Stimulated activated CD4-positive, alpha-beta T cell treated with anti-CD3 and anti-CD28 coated beads, TNF-alpha, amount 100 ng/mL, for 24 hours (primary cell): Measurements from ENCODE around the gene PAOX.

Experiments
- DNase-seq, 3 experiments: peaks; one replicate each; pipeline ENCODE4 v3.0.0-alpha.2; 2020; ENCODE audit warnings: low read depth in 3 of 3

The PAOX gene

DNA sequence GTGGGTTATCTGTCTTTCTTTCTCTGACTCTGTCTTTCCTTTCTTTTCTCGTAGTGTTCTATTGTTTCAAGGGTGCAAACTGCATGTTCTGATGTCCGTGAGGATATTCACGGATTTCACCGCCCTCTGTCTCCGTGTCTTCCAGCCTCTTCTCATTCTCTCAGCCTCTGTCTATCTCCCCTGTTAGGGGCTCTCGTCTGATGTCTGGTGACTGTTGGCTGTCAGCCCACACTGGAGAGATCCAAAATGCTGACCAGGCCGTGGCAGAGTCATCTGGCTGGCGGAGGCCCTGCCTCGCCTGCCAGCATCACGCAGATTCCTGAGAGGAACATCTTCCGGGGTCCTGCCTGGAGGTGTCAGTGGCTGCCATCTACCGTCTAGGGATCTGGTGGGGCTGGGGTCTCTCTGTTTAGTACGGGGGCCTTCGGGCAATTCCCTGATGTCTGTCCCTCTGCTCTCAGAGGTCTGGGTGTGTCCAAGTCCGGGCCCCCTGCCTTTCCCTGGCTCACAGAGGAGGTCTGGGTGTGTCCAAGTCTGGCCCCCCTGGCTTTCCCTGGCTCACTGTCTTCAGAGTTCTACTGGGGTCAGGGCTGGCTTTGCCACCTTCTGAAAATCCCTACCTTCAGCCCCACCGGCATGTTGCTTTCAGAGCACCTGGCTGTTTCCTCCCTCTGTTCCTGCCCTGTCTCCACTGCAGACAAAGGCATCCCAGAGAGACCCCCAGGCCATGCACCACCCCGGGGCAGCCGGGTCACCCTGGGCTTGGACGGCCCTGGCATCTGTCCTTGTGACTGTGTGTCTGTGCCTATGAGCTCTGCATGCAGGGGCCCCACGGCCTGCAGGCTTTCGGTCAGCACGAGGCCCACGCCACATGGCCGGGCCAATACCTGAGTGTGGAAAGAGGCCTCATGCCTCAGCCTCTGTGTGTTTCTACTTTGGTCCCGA is 60.7 kb downstream of the PAOX start:
- DNase-seq: no peak

DNA sequence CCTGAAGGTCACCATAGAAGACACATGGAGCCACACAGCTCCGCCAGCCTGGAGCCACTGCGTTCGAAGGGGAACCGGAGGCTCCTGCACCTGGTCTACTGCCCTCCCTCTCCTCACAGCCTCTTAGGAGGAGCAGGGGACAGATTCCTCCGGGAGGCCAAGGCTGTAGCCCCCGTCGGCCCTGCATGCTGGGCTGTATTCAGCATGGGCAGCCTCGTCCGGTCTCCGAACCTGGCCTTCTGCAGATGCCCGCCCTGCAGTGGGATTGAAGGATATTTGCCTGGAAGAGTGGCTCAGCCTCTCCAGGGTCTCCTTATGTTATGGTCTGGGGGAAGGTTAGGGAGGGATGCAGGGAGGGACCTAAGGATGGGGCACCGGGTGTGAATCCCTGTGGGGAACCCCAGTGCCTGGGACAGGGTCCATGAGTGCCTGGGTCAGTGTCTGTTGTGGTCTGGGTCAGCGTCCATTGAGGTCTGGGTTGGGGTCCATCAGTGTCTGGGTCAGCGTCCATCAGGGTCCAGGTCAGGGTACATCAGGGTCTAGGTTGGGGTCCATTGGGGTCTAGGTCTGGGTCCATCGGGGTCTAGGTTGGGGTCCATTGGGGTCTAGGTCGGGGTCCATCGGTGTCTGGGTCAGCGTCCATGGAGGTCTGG is 61.7 kb downstream of the PAOX start:
- DNase-seq: no peak
